Motor neuron (in vitro differentiated cells): Measurements from ENCODE around the gene LRRC26. TPM values are rescaled to one million over a fixed set of nuclear protein-coding genes. Genes with fewer than 3 reads are reported as not detected.
A peak's percentile ranks its signal among the peaks of the same experiment; 100 is the strongest.

ENCODE experiments used
- ATAC-seq, 8 experiments: fragments of 200-7000 bp; cut with Tn5 transposase; replicated peaks in 6 of 8; 2 replicates each; pipeline ENCODE4 v1.8.0; 2021; ENCODE audit warnings: mild to moderate bottlenecking in 8 of 8, moderate library complexity in 8 of 8
- H3K27ac ChIP-seq, 2 donors: fragments of 250-450 bp; sonication (Bioruptor Pico); 2 replicates each; pipeline ENCODE4 v1.9.0; 2021; ENCODE audit warnings: antibody characterized with exemption in 2 of 2, mild to moderate bottlenecking in 2 of 2, moderate library complexity in 1 of 2
- H3K4me1 ChIP-seq, 2 donors: fragments of 250-450 bp; sonication (Bioruptor Pico); replicated peaks in 1 of 2; 2 replicates each; pipeline ENCODE4 v1.6.1; 2021; ENCODE audit warnings: antibody characterized with exemption in 2 of 2, mild to moderate bottlenecking in 2 of 2, moderate library complexity in 1 of 2
- H3K4me3 ChIP-seq, 5 donors: fragments of 250-450 bp; sonication (Bioruptor Pico); 2 replicates each; pipeline ENCODE4 v1.9.0; 2021; ENCODE audit warnings: antibody characterized with exemption in 5 of 5, mild to moderate bottlenecking in 5 of 5, moderate library complexity in 4 of 5
- WGBS, 10 experiments: fragments of 450-650 bp; shearing (Covaris generic); methylation state at CpG; one replicate each; pipeline ENCODE4 v1.0.0; 2022; 5-methylcytosine and 5-hydroxymethylcytosine counted together
- in situ Hi-C, 9 experiments: fragments of 400-800 bp; cut with MboI; loops; one replicate each; pipeline ENCODE4 v1.15.0; 2021; ENCODE audit warnings: low sequenced_read_pairs in 9 of 9, low pct_unique_long_range_greater_than_20kb in 2 of 9; ENCODE audit not compliant: unreplicated experiment in 9 of 9
- total RNA-seq, 8 experiments: library from RNA; unstranded; fragments of 300-600 nt; gene quantifications; 2 replicates each; pipeline versions ENCODE4 v1.2.3 to v1.2.4, GENCODE V29; 2022

Gene LRRC26
- total RNA-seq, 8 experiments from 2014 or later, result 0.17 to 1.00 (median 0.43) TPM; not detected in 5

DNA sequence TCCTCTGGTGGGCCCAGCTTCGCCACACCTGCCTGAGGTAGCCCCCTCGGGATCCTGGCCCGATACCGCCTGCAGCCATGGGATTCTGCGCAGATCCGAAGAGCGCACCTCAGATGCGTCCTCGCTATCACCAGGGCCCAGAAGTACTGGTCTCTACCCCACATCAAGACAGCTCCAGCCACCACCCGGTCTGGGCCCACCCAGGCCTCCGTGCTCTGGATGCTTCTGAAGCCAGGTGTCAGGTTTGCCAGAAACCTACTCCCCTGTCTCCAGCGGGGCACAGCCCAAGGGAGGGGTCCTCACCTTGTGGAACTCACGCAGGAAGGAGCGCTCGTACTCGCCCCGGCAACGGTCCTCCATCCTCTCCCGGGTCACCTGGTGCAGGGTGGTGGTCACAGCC, 16.1 kb upstream of the LRRC26 start:
- no peak overlapping the region for H3K27ac ChIP-seq
- in situ Hi-C loops, result no loop called here
- 89 to 100% (median 95%) methylated on average over 2 to 5 of the region's 19 CpGs; no CpG with 5 or more reads in 6 of the 10 experiments for WGBS, 10 experiments
- ATAC-seq, result no peak
- peaks cover 17 to 20% of the 10 kb centered on the region in 2 donors for H3K4me1 ChIP-seq
- no peak overlapping the region for H3K4me3 ChIP-seq

- WGBS, 10 experiments, result 80 to 100% (median 90%) methylated on average over 1 to 2 of the region's 48 CpGs; no CpG with 5 or more reads in 7 of the 10 experiments
- in situ Hi-C loops, result no loop called here
- no peak overlapping the region for H3K27ac ChIP-seq
- ATAC-seq, result no peak
- H3K4me1 ChIP-seq, result peaks cover 17 to 18% of the 10 kb centered on the region in 2 donors
- H3K4me3 ChIP-seq, result no peak overlapping the region
These were observed 15.2 kb upstream of the LRRC26 start for GRCh38 chr9:137184881-137185660.

GRCh38 chr9:137183980-137184595, 14.2 kb upstream of the LRRC26 start:
- 80 to 90% (median 80%) methylated on average over 1 to 4 of the region's 27 CpGs; no CpG with 5 or more reads in 7 of the 10 experiments for WGBS, 10 experiments

GRCh38 chr9:137182836-137183235, 13.0 kb upstream of the LRRC26 start:
- H3K27ac ChIP-seq, result no peak overlapping the region
- 17 to 100% (median 92%) methylated on average over 1 to 10 of the region's 17 CpGs; no CpG with 5 or more reads in 3 of the 10 experiments for WGBS, 10 experiments
- no peak for ATAC-seq
- no peak overlapping the region for H3K4me3 ChIP-seq
- peaks cover 9 to 10% of the 10 kb centered on the region in 2 donors for H3K4me1 ChIP-seq
- in situ Hi-C loops, result no loop called here

More at GRCh38 chr9:137183980-137184595, 14.2 kb upstream of the LRRC26 start:
- Histone ChIP-seq H3K4me1 (peaks cover 9 to 10% of the 10 kb centered on the region in 2 donors), H3K4me3 (no peak overlapping the region), H3K27ac (no peak overlapping the region)
- ATAC-seq, result no peak
- in situ Hi-C loops, result no loop called here

DNA sequence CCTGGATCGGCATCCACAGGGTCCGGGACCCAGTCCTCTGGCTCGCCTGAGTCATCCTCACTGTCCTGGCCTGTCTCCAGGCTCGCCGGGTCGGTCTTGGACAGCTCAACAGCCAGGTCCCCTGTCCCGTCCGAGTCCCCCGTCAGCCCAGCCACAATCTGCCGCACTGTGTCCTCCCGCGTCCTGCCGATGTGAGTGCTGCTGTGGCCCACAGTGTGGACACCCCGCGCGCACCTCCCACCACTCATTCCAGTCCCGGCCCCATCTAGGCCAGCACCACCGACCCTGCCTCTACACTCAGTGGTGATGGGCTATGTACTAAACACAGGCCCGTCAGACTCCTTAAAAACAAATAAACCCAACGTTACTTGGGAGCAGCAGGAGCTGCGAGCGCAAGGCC, 11.8 kb upstream of the LRRC26 start:
- in situ Hi-C loops, result no loop called here
- ATAC-seq, result peak in 1 of 8 experiments; percentile 4
- Histone ChIP-seq H3K27ac (no peak overlapping the region), H3K4me3 (no peak overlapping the region), H3K4me1 (peaks cover under 1% of the 10 kb centered on the region in 2 donors)
- 80 to 100% methylated on average over 1 of the region's 22 CpGs; no CpG with 5 or more reads in 8 of the 10 experiments for WGBS, 10 experiments

- ATAC-seq, result no peak
- in situ Hi-C loops, result no loop called here
- peaks cover 0 to under 1% of the 10 kb centered on the region in 2 donors for H3K4me1 ChIP-seq
- H3K4me3 ChIP-seq, result no peak overlapping the region
- 94 to 100% (median 100%) methylated on average over 1 to 4 of the region's 20 CpGs; no CpG with 5 or more reads in 7 of the 10 experiments for WGBS, 10 experiments
- H3K27ac ChIP-seq, result no peak overlapping the region
These were observed 10.6 kb upstream of the LRRC26 start for GRCh38 chr9:137180491-137180890.

DNA sequence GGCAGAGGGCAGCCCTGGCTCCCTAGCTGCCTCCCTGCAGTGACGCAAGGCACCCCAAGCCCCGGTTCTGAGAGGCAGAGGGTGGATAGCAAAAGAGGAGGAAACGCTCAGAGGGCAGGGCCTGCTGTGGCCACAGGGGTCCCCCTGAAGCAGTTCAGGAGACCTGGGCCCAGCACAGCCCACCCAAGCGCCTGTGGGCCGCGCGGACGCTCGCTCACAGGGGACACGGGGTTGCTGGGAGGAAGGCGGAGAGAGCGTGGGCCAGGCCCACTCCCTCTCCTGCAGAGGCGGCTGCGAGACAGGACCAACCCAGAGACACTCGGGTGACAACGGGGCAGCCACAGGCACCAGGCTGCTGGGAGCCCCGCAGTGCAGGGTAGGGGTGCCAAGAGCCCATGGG, 9.9 kb upstream of the LRRC26 start:
- no peak for ATAC-seq
- Histone ChIP-seq H3K27ac (no peak overlapping the region), H3K4me1 (peaks cover 4 to 8% of the 10 kb centered on the region in 2 donors), H3K4me3 (no peak overlapping the region)
- in situ Hi-C loops, result no loop called here
- 80 to 95% (median 84%) methylated on average over 1 to 11 of the region's 17 CpGs; no CpG with 5 or more reads in 6 of the 10 experiments for WGBS, 10 experiments

DNA sequence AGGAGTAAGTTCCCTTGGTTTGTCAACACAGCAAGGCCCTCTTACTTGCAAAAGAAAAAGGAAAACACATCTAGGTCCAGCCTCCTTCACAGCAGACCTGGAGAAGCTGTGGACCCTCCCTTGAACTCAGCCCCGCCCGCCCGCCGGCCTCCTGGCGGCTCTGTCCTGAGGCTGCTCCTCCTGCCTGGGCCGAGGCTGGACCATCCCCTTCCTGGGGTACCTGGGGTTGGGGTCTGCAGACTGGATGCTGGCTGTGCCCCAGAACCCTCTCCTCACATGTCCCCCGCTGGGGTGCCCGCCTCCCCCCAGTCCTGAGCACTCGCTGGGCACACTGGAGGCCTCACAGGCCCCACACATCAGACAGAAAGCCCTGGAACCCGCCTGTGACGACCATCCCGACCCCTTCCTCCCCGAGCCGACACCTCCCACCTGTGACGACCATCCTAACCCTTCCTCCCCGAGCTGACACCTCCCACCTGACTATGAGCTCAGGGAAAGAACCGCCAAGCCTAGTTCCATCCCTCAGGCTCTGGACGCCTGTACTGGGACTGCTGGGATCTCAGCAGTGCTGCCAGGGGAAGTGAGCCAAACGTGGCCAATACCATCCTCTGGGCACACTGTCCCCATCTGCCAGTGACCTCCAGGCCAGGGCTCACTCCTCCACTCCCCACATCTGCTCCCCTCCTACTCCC, 9.2 kb upstream of the LRRC26 start:
- Histone ChIP-seq H3K27ac (no peak overlapping the region), H3K4me3 (no peak overlapping the region), H3K4me1 (peaks cover 5 to 8% of the 10 kb centered on the region in 2 donors)
- WGBS, 10 experiments, result 60 to 100% (median 78%) methylated on average over 1 to 4 of the region's 19 CpGs; no CpG with 5 or more reads in 6 of the 10 experiments
- in situ Hi-C loops, result no loop called here
- no peak for ATAC-seq

- Histone ChIP-seq H3K4me1 (peaks cover 5 to 8% of the 10 kb centered on the region in 2 donors), H3K4me3 (no peak overlapping the region), H3K27ac (no peak overlapping the region)
- in situ Hi-C loops, result no loop called here
- WGBS, 10 experiments, result 67 to 100% (median 81%) methylated on average over 1 to 9 of the region's 23 CpGs; no CpG with 5 or more reads in 4 of the 10 experiments
- no peak for ATAC-seq
These were observed 8.5 kb upstream of the LRRC26 start for GRCh38 chr9:137178201-137178938.

GRCh38 chr9:137176302-137177182, 6.7 kb upstream of the LRRC26 start:
- Histone ChIP-seq H3K4me1 (peaks cover 5 to 8% of the 10 kb centered on the region in 2 donors), H3K4me3 (no peak overlapping the region), H3K27ac (no peak overlapping the region)
- ATAC-seq, result peak in 5 of 8 experiments; percentile 14 to 71 (median 68)
- in situ Hi-C loops, result no loop called here
- WGBS, 10 experiments, result 23 to 100% (median 36%) methylated on average over 1 to 12 of the region's 17 CpGs; no CpG with 5 or more reads in 2 of the 10 experiments

GRCh38 chr9:137175345-137175961, 5.6 kb upstream of the LRRC26 start:
- Histone ChIP-seq H3K4me1 (peaks cover 5 to 8% of the 10 kb centered on the region in 2 donors), H3K27ac (no peak overlapping the region), H3K4me3 (no peak overlapping the region)
- ATAC-seq, result peak in 7 of 8 experiments; percentile 9 to 46 (median 31)
- in situ Hi-C loops, result no loop called here
- 13 to 33% (median 18%) methylated on average over 1 to 16 of the region's 33 CpGs; no CpG with 5 or more reads in 6 of the 10 experiments for WGBS, 10 experiments
